ENCODE data around the gene ALDH3A1.

DNA sequence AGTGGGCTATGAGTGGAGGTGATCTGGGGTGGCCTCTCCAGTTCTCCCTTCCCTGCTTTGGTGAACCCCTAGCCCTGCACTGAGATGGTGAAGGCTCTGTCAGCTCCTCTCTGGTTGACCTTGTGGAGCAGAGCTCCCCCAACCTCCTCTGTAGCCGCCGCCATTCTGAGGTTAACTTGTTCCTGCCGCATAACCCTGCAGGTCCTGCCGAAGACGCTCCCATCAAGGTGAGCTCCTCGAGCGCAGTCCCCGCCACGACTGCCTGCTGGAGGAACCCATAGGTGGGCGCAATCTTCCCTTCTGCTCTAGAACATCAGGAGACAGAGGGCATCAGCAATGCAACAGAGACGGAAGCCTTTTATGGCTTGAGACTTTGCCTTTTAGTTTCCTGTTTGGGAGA lies 16.5 kb downstream of the ALDH3A1 start:
- TF ChIP-seq, protein P1, sequence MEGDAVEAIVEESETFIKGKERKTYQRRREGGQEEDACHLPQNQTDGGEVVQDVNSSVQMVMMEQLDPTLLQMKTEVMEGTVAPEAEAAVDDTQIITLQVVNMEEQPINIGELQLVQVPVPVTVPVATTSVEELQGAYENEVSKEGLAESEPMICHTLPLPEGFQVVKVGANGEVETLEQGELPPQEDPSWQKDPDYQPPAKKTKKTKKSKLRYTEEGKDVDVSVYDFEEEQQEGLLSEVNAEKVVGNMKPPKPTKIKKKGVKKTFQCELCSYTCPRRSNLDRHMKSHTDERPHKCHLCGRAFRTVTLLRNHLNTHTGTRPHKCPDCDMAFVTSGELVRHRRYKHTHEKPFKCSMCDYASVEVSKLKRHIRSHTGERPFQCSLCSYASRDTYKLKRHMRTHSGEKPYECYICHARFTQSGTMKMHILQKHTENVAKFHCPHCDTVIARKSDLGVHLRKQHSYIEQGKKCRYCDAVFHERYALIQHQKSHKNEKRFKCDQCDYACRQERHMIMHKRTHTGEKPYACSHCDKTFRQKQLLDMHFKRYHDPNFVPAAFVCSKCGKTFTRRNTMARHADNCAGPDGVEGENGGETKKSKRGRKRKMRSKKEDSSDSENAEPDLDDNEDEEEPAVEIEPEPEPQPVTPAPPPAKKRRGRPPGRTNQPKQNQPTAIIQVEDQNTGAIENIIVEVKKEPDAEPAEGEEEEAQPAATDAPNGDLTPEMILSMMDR (IDR thresholded peaks at IDR 0.05), result no peak
- TF ChIP-seq POLR2A (IDR thresholded peaks at IDR 0.05), result no peak
- no peak for TF ChIP-seq POLR2AphosphoS5 (IDR thresholded peaks at IDR 0.05)
- no peak for TF ChIP-seq EP300 (IDR thresholded peaks at IDR 0.05)

Data from suprapubic skin (tissue), 4 donors.